Ureter (tissue), 1 donor: Measurements from ENCODE around the gene NCLN. TPM values are rescaled to one million over a fixed set of nuclear protein-coding genes. Genes with fewer than 3 reads are reported as not detected.
"Not testable (repeated sequence)": the region's sequence is repeated elsewhere in the genome, so short reads cannot be mapped to it uniquely, and the experiment has no call there.

Source experiments
- DNase-seq: peaks from one replicate; pipeline ENCODE4 v3.0.0-alpha.2; 2020; ENCODE audit warnings: low spot score
- total RNA-seq: library from RNA; stranded (reverse); gene quantifications from one replicate; pipeline ENCODE4 v1.2.4, GENCODE V29; 2023
- donor health status: DM: yes; HTN: yes; CAD: no.

Gene NCLN, protein sequence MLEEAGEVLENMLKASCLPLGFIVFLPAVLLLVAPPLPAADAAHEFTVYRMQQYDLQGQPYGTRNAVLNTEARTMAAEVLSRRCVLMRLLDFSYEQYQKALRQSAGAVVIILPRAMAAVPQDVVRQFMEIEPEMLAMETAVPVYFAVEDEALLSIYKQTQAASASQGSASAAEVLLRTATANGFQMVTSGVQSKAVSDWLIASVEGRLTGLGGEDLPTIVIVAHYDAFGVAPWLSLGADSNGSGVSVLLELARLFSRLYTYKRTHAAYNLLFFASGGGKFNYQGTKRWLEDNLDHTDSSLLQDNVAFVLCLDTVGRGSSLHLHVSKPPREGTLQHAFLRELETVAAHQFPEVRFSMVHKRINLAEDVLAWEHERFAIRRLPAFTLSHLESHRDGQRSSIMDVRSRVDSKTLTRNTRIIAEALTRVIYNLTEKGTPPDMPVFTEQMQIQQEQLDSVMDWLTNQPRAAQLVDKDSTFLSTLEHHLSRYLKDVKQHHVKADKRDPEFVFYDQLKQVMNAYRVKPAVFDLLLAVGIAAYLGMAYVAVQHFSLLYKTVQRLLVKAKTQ
- total RNA-seq, result 69.2 TPM

DNA sequence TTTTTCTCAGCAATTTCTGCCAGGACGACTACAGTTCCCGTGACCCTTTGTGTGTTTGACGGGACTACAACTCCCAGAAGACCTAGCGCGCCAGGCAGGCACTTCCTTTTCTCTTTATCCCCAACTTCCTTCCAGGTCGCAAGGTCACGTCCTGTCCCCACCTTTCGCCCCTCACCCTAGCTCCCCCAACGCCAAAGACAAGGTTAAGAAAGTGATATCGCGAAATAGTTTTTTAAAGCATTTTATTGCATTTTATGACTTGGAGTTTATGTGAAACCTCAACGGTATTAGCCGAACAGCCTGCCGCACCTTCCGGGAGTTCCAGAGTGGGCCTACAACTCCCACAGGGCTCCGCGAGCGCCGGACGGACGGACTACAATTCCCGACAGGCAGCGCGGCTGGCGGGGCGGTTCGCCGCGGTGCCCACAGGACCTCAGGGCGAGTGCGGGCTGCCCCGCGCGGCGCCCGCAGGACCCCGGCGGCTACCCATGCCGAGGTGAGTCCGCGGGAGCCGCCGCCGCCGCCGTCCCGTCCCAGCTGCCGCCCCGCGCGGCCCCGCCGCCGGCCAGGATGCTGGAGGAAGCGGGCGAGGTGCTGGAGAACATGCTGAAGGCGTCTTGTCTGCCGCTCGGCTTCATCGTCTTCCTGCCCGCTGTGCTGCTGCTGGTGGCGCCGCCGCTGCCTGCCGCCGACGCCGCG lies at the start of gene NCLN:
NCLN (plus strand) TSS at position 470 of the 699 bp plus-strand sequence; CDS start at position 571, 101 bp downstream.
- DNase-seq, result peak; percentile 95

DNA sequence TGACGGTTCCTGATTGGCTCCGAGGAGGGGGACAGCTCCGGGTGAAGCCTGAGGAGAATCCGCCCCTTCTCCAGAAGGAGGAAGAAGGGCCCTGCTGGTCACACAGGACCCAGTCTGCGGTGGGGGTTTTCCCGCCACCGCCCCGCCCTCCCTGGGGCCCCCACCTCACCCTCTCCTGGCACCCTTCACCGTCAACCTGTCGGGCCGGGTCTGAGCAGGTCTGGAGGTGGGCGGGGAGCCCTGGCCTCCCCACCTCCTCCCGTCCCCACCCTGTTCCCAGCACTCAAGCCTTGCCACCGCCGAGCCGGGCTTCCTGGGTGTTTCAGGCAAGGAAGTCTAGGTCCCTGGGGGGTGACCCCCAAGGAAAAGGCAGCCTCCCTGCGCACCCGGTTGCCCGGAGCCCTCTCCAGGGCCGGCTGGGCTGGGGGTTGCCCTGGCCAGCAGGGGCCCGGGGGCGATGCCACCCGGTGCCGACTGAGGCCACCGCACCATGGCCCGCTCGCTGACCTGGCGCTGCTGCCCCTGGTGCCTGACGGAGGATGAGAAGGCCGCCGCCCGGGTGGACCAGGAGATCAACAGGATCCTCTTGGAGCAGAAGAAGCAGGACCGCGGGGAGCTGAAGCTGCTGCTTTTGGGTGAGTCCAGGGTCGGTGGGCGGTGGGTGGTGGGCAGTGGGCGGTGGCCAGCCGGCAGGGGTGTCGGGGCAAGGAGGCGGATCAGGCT lies 49.6 kb upstream of the NCLN start, which contains the start of gene GNA15:
GNA15 (plus strand) TSS at position 73 of the 723 bp plus-strand sequence; CDS start at position 491, 418 bp downstream.
- DNase-seq, result peak; percentile 83

DNA sequence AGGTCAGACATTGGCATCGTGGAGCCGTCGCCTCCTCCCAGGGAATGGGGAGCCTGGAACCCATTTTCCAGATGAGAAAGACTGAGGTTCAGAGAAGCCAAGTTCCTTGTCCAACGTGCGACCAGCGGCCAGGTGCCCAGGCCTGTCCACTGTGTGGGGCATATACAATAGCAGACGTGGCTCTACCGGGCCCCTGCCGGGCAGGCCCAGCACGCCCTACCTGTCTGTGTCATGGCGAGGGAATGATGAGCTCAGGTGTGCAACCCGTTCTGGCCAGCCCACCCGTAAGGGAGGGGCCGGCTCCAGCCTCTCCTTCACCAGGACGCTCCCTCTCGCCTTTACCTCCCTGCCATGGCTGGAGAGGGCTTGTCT lies 49.1 kb upstream of the NCLN start:
- no peak for DNase-seq

DNA sequence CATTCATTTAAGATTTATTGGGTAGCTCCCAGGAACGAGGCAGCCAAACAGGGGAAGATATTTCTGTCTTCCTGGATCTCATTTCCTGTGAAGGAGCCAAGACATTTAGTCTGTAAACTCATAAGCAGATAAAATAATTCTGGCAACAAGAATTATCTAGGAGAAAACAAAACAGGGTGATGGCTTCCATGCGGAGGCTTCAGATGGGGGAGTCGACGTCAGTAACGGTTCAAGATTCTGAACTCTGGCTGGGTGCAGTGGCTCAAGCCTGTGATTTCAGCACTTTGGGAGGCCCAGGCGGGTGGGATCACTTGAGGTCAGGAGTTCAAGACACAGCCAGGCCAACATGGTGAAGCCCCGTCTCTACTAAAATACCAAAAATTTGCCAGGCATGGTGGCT lies 48.6 kb upstream of the NCLN start:
- no peak for DNase-seq

DNA sequence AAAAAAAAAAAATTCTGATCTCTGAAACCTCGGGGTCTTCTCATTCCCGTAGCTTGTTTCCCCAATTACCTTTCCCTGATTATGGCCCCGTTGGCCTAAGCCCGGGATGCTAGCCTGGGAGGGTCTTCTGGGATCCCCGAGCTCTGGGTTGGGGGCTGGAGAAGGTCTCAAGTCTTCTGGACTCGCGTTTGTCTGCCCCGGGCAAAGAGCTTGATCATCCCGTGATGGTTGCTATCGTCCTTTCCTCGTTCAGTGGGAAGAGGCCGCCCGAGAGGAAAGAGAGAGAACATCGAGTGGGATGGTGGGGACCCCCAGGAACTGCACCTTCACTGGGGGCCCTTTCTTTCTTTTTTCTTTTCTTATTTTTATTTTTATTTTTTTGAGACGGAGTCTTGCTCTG lies 47.5 kb upstream of the NCLN start:
- DNase-seq, result no peak

DNA sequence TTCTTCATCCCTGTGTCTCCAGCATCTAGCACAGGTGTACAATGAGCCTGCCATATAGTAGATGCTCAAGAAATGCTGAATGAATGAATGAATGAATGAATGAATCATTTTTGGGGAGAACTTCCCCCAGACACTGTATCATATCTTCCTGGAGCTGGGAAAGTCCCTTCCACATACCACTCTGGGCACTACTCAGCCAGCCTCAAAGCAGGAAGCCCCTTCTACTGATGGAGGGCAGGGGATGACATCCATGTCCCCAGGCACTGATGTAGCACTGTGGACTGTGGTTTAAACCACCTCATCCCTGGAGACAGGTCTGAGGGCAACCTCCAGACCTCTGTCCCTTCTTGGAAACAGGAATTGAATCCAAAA lies 45.1 kb upstream of the NCLN start:
- no peak for DNase-seq

DNA sequence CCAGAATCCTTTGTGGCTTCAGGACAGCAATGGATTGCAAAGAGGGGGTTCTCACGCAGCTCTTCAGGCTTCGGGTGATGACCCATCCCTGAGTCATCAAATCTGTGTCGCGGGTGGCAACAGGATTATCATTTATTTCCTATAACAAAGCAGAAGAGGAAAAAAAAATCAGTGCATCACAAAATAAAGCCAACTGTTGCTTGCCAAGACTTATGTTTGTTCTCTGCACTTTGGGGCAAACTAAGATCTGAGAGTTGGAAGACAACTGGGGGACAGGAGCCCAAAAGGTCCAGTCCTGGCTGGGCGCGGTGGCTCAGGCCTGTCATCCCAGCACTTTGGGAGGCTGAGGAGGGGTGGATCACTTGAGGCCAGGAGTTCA lies 43.4 kb upstream of the NCLN start:
- DNase-seq, result no peak

DNA sequence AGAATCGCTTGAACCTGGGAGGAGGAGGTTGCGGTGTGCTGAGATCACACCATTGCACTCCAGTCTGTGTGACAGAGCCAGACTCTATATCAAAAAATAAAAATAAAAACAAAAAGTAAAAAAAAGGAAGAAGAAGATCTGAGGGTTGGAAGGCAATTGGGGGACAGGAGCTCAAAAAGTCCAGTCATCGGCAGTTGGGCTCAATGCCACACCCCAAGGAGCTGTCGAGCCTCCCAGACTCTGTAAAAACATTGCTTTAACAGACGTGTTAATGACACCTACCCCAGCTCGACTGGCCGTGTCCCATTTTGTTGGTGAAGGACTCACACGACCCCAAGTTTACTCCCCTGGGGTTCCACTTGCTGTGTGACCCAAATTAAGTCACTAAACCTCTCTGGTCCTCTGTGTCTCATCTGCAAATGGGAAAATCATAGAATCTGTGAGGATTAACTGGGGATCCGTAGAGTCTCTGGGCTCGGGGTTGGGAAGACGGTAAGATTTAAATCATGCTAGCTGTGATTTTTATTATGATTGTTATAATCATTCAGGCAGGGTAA lies 42.9 kb upstream of the NCLN start:
- DNase-seq, result no peak

DNA sequence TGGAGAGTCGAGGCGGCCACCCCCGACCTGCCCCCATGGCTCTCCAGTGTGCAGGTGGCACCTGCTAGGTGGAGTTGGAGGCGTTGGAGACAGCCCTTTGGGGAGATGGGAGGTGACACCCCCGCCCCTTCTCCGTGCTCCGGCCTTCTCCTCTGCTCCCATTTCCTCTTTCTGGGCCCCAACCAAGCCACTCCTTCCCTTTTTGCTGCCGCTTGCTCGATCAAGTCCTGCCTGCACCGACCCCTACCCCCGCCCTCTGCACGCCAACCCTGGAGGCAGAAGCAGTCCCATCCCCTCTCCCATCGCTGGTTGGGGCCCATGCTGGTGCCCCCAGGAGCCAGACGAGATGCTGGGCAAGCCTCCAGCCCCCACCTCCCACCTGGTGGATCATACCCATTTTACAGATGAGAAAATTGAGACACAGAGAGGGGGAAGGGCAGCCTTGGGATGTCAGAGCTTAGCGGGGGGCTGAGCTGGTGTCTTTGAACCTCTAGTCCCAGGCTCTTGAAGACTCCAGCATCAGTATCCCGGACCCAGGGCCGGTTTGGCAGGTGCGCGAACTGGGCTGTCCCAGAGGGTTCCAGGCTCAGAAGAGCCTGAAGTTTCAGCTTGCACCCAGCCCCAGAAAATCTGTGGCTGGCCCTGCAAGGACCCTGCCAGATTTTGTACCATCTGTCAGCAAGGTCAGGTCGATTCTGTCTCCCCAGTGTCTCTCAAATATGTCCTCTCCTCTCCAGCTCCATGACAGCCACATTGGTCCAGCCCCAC lies 39.6 kb upstream of the NCLN start:
- no peak for DNase-seq

DNA sequence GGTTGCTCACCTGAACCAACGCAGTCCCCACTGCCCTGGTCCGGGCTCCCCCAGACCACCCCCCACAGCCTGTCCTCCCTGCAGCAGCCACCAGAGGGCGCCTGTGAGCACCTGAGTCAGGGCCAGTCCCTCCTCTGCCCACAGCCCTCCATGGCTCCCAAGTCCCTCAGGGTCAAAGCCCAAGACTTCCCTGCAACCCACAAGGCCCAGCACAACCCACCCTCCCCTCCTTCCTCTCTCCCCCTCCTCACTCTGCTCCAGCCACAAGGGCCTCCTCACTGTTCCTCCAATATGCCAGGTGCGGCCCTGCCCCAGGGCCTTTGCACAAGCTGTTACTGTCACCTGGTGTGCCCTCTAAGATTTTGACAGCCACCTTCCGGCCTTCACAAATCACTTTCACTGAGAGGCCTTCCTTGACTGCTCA lies 39.0 kb upstream of the NCLN start:
- no peak for DNase-seq

DNA sequence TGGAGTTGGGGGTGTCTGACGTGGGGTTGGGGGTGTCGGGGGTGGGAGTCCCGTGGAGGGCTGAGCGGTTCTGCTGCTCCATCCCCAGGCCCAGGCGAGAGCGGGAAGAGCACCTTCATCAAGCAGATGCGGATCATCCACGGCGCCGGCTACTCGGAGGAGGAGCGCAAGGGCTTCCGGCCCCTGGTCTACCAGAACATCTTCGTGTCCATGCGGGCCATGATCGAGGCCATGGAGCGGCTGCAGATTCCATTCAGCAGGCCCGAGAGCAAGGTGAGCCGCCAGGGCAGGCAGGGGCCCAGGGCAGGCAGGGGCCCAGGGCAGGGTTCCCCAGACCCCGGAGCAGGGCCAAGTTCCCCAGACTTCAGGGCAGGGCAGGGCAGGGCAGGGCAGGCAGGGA lies 37.2 kb upstream of the NCLN start:
- no peak for DNase-seq

DNA sequence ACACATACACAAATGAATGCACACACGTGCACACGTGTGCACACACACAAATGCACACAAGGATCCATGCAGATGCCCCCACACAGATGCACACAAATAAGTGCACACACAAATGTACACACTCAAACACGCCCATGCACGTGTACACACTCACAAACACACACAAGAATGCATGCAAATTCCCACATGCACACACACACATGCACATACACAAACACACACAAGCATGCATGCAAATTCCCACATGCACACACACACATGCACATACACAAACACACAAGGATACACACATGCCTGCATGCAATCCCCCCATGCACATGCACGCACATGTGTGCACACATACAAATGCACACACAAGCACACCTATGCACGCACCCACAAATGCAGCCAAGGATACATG lies 36.6 kb upstream of the NCLN start:
- no peak for DNase-seq

DNA sequence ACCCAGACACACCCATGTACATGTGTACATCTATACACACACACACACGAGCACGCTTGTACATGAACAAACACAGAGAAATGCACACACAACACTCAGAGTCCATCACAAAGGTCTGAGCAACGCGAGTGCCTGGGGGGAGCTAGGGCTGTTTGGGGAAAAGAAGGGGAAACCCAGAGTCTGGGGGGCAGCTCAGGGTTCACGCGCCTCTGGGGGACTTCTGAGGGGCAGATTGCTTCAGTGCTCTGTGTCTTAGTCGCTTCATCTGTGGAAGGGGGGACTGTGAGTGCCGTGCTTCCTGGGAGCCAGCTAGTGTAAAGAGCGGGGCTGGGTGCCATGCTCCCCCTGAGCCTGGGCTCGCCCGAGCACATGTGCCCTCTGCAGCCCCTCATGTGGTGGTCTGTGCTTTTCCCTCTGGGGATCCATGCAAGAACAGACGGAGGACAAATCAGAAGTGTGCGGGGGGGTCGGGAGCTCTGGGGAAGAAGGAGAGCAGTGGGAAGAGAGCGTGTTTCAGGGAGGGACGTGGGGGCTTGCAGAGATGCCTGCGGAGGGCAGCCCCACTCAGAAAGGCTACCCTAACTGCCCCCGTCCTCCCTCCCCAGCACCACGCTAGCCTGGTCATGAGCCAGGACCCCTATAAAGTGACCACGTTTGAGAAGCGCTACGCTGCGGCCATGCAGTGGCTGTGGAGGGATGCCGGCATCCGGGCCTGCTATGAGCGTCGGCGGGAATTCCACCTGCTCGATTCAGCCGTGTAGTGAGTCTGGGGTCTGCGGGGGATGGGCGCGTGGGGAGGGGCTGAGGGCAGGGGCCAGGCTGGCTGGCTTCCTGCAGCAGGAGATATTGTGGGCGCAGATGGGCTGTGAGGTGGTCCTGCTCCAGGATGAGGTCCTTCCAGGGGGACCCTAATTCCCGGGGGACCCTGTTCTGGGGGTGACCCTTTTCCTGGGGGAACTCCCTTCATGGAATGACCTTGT lies 35.9 kb upstream of the NCLN start:
- DNase-seq, result no peak

DNA sequence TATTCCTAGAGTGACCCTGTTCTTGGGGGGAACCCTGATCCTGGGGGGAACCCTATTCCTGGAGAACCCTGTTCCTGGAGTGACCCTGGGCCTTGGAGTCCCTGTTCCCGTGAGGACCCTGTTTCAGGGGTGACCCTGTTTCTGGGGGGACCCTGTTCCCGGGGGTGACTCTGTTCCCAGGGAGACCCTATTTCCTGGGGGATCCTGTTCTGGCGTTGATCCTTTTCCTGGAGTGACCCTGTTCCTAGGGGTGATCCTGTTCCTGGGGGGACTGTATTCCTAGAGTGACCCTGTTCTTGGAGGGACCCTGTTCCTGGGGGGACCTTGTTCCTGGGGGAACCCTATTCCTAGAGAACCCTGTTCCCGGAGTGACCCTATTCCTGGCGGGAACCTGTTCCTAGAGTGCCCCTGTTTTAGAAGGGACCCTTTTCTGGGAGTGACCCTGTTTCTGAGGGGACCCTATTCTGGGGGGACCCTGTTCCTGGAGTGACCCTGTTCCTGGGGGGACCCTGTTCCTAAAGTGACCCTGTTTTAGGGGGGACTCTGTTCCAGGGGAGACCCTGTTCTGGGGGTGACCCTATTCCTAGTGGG lies 34.9 kb upstream of the NCLN start:
- DNase-seq, result no peak

DNA sequence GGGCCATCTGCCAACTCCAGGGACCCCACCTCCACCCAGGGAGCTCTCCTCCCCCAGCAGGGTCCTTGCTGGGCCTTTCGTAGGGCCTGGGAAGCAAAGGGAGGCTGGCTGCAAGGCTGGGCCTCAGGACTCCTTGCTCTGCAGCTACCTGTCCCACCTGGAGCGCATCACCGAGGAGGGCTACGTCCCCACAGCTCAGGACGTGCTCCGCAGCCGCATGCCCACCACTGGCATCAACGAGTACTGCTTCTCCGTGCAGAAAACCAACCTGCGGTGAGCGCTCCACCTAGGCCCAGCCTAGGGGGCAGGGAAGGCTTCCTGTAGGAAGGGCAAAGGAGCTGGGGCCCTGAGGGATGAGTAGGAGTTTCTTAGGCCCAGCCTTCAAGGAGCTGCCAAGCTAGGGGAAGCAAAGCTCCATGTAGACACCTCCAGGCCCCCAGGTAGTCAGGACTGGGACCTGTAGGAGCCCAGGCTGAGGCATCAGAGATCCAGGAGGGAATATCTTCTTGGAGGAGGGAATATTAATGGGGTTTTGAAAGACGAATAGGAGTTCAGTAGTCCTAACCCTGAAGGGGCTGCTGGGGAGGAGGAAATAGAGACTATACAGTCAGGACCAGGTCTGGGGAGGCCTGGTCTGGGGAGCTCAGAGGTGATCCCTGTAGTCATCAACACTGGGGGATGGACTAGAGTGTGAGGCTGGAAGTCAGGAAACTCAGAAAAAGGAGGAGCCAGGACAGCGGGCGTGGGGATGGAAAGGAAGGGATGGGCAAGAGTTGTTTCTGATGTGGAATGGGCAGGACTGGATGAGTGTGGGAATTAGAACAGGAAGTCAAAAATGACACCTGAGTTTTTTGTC lies 33.9 kb upstream of the NCLN start:
- DNase-seq, result no peak

DNA sequence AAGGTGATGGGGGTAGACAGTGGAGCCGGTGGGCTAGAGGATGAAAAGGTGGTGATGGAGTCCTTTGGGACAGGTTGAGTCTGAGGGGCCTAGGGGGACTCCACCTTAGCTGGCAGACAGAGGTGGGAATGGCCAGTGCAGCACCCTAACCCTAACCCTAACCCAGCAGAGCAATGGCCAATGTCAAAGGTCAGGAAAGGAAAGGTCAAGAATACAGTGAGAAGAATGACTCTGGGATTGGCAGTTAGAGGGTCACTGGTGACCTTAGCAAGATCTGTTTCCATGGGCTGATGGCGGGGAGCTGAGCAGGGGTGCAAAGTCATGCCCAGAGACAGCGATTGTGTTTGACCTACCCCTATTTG lies 33.3 kb upstream of the NCLN start:
- no peak for DNase-seq

DNA sequence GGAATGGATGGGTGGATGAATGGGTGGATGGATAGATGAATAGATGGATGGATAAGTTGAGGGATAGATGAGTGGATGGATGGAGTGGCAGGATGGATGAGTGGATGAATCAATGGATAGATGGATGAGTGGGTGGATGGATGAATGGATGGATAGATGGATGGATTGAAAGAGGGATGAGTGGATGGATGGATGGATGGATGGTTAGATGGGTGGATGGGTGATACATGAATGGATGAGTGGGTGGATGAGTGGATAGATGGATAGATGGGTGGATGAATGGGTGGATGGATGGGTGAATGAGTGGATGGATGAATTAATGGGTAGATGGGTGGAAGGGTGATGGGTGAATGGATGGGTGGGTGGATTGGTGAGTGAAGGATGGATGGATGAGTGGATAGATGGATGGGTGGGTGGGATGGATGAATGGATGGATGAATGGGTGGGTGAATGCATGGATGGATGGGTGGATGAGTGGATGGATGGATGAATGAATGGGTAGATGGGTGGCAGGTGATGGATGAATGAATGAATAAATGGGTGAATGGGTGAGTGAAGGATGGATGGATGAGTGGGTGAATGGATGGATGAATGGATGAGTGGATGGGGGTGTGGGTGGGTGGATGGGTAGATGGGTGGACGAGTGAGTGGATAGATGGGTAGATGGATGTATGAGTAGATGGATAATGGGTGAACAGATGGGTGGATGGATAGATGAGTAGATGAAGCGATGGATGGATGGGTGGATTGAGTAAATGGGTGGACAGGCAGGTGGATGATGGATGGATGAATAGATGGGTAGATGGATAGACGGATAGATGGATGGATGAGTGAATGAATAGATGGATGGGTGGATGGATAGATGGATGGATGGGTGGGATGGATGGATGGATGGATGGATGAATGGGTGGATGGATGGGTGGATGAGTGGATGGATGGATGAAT lies 32.2 kb upstream of the NCLN start:
- DNase-seq, result no peak

DNA sequence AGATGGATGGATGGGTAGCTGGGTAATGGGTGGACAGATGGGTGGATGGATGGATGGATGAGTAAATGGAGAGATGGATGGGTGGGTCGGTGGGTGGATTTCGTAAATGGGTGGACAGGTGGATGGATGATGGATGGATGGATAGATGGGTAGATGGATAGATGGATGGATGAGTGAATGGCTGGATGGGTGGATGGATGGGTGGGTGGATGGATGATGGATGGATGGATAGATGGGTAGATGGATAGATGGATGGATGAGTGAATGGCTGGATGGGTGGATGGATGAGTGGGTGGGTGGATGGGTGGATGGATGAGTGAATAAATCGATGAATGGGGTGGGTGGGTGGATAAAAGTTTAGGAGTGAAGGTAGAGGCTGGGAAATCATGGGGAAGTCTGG lies 31.3 kb upstream of the NCLN start:
- DNase-seq, result not testable (repeated sequence)
